H1 (cell line): ENCODE data around the gene PNCK.

Experiments
- CBX5 ChIP-seq: fragments of 300-800, 300-1000 bp; sonication (generic); IDR thresholded peaks from 2 replicates; pipeline ENCODE4 v1.7.1; 2016; ENCODE audit warnings: antibody characterized with exemption, low read length, low read depth
- JUN ChIP-seq: IDR thresholded peaks from 2 replicates; pipeline ENCODE4 v1.6.1; 2011; ENCODE audit warnings: low read depth, mild to moderate bottlenecking, improper control_type of control experiment, low read length
- NANOG ChIP-seq: IDR thresholded peaks from 2 replicates; pipeline ENCODE4 v1.6.1; 2011; ENCODE audit warnings: low read length, low read depth, mild to moderate bottlenecking, inconsistent platforms; ENCODE audit not compliant: insufficient read depth, poor library complexity, severe bottlenecking
- PHF8 ChIP-seq: fragments of 200-600 bp; sonication (generic); conservative IDR thresholded peaks from 2 replicates; pipeline ENCODE4 v1.7.1; 2012; ENCODE audit warnings: low read depth, mild to moderate bottlenecking, inconsistent platforms, low read length, moderate library complexity
- POLR2A ChIP-seq, 2 experiments: IDR thresholded peaks; 1 replicate in 1 of 2; 2 replicates in 1 of 2; pipeline ENCODE4 v1.6.1; 2011; ENCODE audit warnings: low read depth in 2 of 2, low read length in 2 of 2, mild to moderate bottlenecking in 2 of 2; ENCODE audit errors: control extremely low read depth in 1 of 2
- POLR2AphosphoS5 ChIP-seq: IDR thresholded peaks from 2 replicates; pipeline ENCODE4 v1.6.1; 2011; ENCODE audit warnings: low read depth, low read length
- SP1 ChIP-seq: IDR thresholded peaks from 2 replicates; pipeline ENCODE4 v1.6.1; 2011; ENCODE audit warnings: low read depth, low read length
- TCF12 ChIP-seq: IDR thresholded peaks from 2 replicates; pipeline ENCODE4 v1.6.1; 2011; ENCODE audit warnings: low read depth, mild to moderate bottlenecking, low read length
- TF ChIP-seq, protein P1 (sequence below), 3 experiments: IDR thresholded peaks; 1 replicate in 2 of 3; 2 replicates in 1 of 3; pipeline versions ENCODE4 v1.5.1 to v1.6.1; 2011; ENCODE audit warnings: low read length in 3 of 3, mild to moderate bottlenecking in 3 of 3, inconsistent platforms in 2 of 3, low read depth in 1 of 3, moderate library complexity in 1 of 3; ENCODE audit not compliant: insufficient read depth in 1 of 3; ENCODE audit errors: control extremely low read depth in 1 of 3
- TF ChIP-seq, protein P2 (sequence below): IDR thresholded peaks from 2 replicates; pipeline ENCODE4 v1.6.1; 2012; ENCODE audit warnings: low read length, inconsistent platforms

DNA sequence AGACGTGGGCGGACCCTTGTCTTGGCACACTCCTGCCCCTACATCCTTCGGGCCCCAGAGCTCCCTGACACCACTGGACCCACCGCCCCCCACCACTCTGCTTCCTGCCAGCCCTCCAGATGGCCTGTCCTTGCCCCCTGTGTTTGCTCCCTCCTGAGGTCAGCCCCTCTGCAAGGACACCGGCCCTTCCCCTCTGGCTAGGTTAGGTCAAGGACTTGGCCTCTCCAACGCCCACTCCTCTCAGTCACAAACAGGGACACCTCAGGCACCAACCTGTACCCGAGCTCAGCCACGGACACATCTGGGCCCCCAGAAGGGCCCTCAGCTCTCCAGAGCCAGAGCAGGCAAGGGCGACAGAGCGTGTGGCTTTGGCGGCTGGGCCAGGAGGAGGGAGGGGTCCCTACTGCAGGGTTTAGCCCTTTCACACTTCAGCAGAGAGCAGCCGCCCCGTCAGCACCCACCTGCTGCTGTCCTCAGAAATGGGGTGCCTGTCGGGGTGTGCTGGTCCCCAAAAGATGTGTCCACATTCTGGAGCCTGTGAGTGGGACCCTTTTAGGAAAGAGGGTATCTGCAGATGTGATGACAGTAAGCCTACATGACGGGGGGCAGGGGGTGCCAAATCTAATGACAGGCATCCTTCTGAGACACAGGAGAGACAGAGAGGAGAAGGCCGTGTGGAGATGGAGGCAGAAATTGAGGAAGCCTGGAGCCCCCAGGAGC lies 50.1 kb downstream of the PNCK start:
- TF ChIP-seq, protein P1, sequence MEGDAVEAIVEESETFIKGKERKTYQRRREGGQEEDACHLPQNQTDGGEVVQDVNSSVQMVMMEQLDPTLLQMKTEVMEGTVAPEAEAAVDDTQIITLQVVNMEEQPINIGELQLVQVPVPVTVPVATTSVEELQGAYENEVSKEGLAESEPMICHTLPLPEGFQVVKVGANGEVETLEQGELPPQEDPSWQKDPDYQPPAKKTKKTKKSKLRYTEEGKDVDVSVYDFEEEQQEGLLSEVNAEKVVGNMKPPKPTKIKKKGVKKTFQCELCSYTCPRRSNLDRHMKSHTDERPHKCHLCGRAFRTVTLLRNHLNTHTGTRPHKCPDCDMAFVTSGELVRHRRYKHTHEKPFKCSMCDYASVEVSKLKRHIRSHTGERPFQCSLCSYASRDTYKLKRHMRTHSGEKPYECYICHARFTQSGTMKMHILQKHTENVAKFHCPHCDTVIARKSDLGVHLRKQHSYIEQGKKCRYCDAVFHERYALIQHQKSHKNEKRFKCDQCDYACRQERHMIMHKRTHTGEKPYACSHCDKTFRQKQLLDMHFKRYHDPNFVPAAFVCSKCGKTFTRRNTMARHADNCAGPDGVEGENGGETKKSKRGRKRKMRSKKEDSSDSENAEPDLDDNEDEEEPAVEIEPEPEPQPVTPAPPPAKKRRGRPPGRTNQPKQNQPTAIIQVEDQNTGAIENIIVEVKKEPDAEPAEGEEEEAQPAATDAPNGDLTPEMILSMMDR (IDR thresholded peaks at IDR 0.05; ENCODE audit: control extremely low read depth in 1 of 3, insufficient read depth in 1 of 3, low read depth in 1 of 3, low read length in 3 of 3) = no peak
- TF ChIP-seq POLR2A (IDR thresholded peaks at IDR 0.05; ENCODE audit: control extremely low read depth in 1 of 2, low read depth in 2 of 2, low read length in 2 of 2) (no peak), JUN (no peak), POLR2AphosphoS5 (no peak), SP1 (no peak), PHF8 (no peak), CBX5 (no peak), NANOG (no peak), TCF12 (no peak)
- TF ChIP-seq, protein P2, sequence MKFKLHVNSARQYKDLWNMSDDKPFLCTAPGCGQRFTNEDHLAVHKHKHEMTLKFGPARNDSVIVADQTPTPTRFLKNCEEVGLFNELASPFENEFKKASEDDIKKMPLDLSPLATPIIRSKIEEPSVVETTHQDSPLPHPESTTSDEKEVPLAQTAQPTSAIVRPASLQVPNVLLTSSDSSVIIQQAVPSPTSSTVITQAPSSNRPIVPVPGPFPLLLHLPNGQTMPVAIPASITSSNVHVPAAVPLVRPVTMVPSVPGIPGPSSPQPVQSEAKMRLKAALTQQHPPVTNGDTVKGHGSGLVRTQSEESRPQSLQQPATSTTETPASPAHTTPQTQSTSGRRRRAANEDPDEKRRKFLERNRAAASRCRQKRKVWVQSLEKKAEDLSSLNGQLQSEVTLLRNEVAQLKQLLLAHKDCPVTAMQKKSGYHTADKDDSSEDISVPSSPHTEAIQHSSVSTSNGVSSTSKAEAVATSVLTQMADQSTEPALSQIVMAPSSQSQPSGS = no peak
